Measurements from ENCODE around the gene ZSCAN16.

ZSCAN16 gene

GRCh38 chr6:28161410-28162079 lies 37.1 kb downstream of the ZSCAN16 start:
- peak; percentile 97 for DNase-seq
- TF ChIP-seq CTCF (IDR thresholded peaks at IDR 0.05; ENCODE audit: low read depth, low read length) = no peak
- peaks cover 13% of the 10 kb centered on the region for H3K36me3 ChIP-seq
- no peaks in the 10 kb centered on the region for H3K27me3 ChIP-seq (ENCODE audit: insufficient read depth, low read depth, severe bottlenecking)
- H3K9me3 ChIP-seq (ENCODE audit: severe bottlenecking) = no peaks in the 10 kb centered on the region
- peak overlapping the region; percentile 50 for H3K4me3 ChIP-seq (ENCODE audit: low read depth, low read length)
- peak overlapping the region; percentile 61 for H3K27ac ChIP-seq

- no peak for DNase-seq
- no peaks in the 10 kb centered on the region for H3K9me3 ChIP-seq (ENCODE audit: severe bottlenecking)
- no peaks in the 10 kb centered on the region for H3K27me3 ChIP-seq (ENCODE audit: insufficient read depth, low read depth, severe bottlenecking)
- no peak for TF ChIP-seq CTCF (IDR thresholded peaks at IDR 0.05; ENCODE audit: low read depth, low read length)
- H3K4me3 ChIP-seq (ENCODE audit: low read depth, low read length) = no peak overlapping the region
- H3K36me3 ChIP-seq = no peaks in the 10 kb centered on the region
- no peak overlapping the region for H3K27ac ChIP-seq
These were observed 41.2 kb downstream of the ZSCAN16 start for GRCh38 chr6:28165563-28165962.

- Histone ChIP-seq H3K4me3 (ENCODE audit: low read depth, low read length) (no peak overlapping the region), H3K27ac (no peak overlapping the region), H3K27me3 (ENCODE audit: insufficient read depth, low read depth, severe bottlenecking) (no peaks in the 10 kb centered on the region), H3K9me3 (ENCODE audit: severe bottlenecking) (peaks cover 2% of the 10 kb centered on the region), H3K36me3 (no peaks in the 10 kb centered on the region)
- TF ChIP-seq CTCF (IDR thresholded peaks at IDR 0.05; ENCODE audit: low read depth, low read length) = no peak
- no peak for DNase-seq
These were observed 42.7 kb downstream of the ZSCAN16 start for GRCh38 chr6:28167068-28167467.

GRCh38 chr6:28167926-28168325 lies 43.5 kb downstream of the ZSCAN16 start:
- Histone ChIP-seq H3K27me3 (ENCODE audit: insufficient read depth, low read depth, severe bottlenecking) (no peaks in the 10 kb centered on the region), H3K36me3 (no peaks in the 10 kb centered on the region)
- TF ChIP-seq CTCF (IDR thresholded peaks at IDR 0.05; ENCODE audit: low read depth, low read length) = no peak

GRCh38 chr6:28171271-28171670 lies 46.9 kb downstream of the ZSCAN16 start:
- H3K9me3 ChIP-seq (ENCODE audit: severe bottlenecking) = peaks cover 2% of the 10 kb centered on the region
- DNase-seq = no peak
- no peak overlapping the region for H3K27ac ChIP-seq
- no peak for TF ChIP-seq CTCF (IDR thresholded peaks at IDR 0.05; ENCODE audit: low read depth, low read length)
- no peaks in the 10 kb centered on the region for H3K36me3 ChIP-seq
- no peak overlapping the region for H3K4me3 ChIP-seq (ENCODE audit: low read depth, low read length)
- H3K27me3 ChIP-seq (ENCODE audit: insufficient read depth, low read depth, severe bottlenecking) = no peaks in the 10 kb centered on the region

More at GRCh38 chr6:28167926-28168325, 43.5 kb downstream of the ZSCAN16 start:
- Histone ChIP-seq H3K27ac (no peak overlapping the region), H3K9me3 (ENCODE audit: severe bottlenecking) (peaks cover 2% of the 10 kb centered on the region), H3K4me3 (ENCODE audit: low read depth, low read length) (no peak overlapping the region)
- DNase-seq = no peak

- H3K27me3 ChIP-seq (ENCODE audit: insufficient read depth, low read depth, severe bottlenecking) = no peaks in the 10 kb centered on the region
- no peak overlapping the region for H3K27ac ChIP-seq
- no peak for DNase-seq
- H3K9me3 ChIP-seq (ENCODE audit: severe bottlenecking) = peaks cover 2% of the 10 kb centered on the region
- no peaks in the 10 kb centered on the region for H3K36me3 ChIP-seq
- no peak for TF ChIP-seq CTCF (IDR thresholded peaks at IDR 0.05; ENCODE audit: low read depth, low read length)
- no peak overlapping the region for H3K4me3 ChIP-seq (ENCODE audit: low read depth, low read length)
These were observed 47.6 kb downstream of the ZSCAN16 start for GRCh38 chr6:28172006-28172405.

Measured in WERI-Rb-1 (cell line).